Germinal center (tissue), 1 donor: ENCODE measurements around the gene DLX6.
"Not testable (repeated sequence)": the region's sequence is repeated elsewhere in the genome, so short reads cannot be mapped to it uniquely, and the experiment has no call there.

Experiments
- DNase-seq: peaks from one replicate; pipeline ENCODE4 v3.0.0; 2012; ENCODE audit warnings: mixed read lengths, low spot score

The DLX6 gene

GRCh38 chr7:97024209-97025129 is 19.1 kb downstream of the DLX6 start, which contains the start of gene DLX5:
Gene DLX5, minus strand, starts transcription at chr7:97024831. Its CDS starts 208 bp downstream, at chr7:97024623.
- no peak for DNase-seq

- no peak for DNase-seq
These were observed 19.8 kb downstream of the DLX6 start for GRCh38 chr7:97025130-97025499.

- no peak for DNase-seq
These were observed 20.8 kb downstream of the DLX6 start for GRCh38 chr7:97025983-97026714.

GRCh38 chr7:97026715-97027426 is 21.5 kb downstream of the DLX6 start:
- no peak for DNase-seq

DNA sequence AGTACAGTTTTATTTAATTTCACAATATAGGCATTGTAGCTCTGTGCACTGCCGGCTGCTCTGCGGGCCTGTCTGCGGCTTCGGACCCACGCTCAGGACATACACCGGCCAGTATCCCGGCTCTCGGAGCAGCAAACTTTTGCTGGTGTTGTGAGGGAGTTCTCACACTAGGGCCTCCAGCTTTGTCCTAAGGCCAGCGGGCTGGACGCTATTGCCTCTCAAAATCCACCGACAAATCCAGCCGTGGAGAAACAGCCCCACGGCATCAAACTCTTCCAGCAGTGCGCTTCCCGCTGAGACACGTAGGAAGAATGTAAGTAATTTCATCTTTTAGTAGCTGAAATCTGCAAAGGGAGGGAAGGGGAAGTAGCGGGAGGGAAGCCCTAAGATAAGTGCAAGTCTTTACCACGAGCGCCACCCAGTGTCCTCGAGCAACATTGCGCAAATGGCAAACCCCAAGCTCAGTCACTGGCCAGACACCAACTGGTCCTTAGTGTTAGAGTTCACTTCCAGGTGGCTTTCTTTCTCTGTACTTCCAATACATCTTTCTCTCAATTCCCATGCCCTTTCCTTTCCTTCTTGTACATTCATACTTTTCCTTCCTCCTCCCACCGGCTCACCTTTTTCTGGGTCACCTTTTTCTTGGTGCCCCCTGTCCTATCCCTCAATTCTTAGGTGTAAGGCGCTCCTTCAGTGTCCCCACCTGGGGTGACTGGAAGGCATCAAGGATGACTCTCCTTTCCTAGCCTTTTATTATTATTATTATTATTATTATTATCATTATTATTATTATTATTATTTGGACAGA is 22.3 kb downstream of the DLX6 start:
- peak; percentile 68 for DNase-seq

GRCh38 chr7:97034213-97034852 is 29.0 kb downstream of the DLX6 start:
- not testable (repeated sequence) for DNase-seq

GRCh38 chr7:97039374-97040065 is 34.2 kb downstream of the DLX6 start:
- no peak for DNase-seq

DNA sequence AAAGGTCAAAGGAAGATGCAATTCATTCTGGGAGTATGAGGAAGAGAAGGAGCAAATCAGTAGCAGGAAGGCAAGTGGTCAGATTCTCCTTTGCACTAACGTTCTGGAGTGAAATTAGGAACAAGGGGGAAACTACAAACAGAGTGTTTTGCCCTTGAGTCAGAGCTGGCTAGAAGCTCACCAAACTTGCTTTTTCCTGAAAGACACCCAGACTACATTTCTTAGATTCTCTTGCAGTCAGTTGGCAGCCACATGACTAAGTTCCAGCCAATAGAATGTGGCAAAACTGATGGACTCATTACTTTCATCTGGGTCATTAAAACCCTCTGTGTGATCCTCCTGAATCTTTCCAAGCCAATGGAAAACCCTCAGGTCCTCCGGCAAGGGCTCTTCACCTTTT is 37.9 kb downstream of the DLX6 start:
- no peak for DNase-seq
